Dendritic cell treated with granulocyte-macrophage colony-stimulating factor and Interleukin-4, amounts not matched to agents 40 ng/mL and 50 ng/mL, for 4 days (primary cell): ENCODE results near the gene GSTT2B.
"Not testable (repeated sequence)": the region's sequence is repeated elsewhere in the genome, so short reads cannot be mapped to it uniquely, and the experiment has no call there.

Experiments
- H3K27ac Mint-ChIP-seq: one replicate; pipeline ENCODE4 v1.8.0; 2022; ENCODE audit warnings: mild to moderate bottlenecking, mixed read lengths
- H3K27me3 Mint-ChIP-seq: one replicate; pipeline ENCODE4 v1.8.0; 2022; ENCODE audit warnings: mild to moderate bottlenecking, mixed read lengths
- H3K36me3 Mint-ChIP-seq: one replicate; pipeline ENCODE4 v1.8.0; 2022; ENCODE audit warnings: low read depth, mixed read lengths
- H3K4me1 Mint-ChIP-seq: one replicate; pipeline ENCODE4 v1.8.0; 2022; ENCODE audit warnings: low read depth, mixed read lengths
- H3K4me3 Mint-ChIP-seq: one replicate; pipeline ENCODE4 v1.8.0; 2022; ENCODE audit warnings: mild to moderate bottlenecking, moderate library complexity, mixed read lengths
- H3K9me3 Mint-ChIP-seq: one replicate; pipeline ENCODE4 v1.8.0; 2022; ENCODE audit warnings: mixed read lengths
- intact Hi-C: fragments of 100-400 bp; cut with micrococcal nuclease; formaldehyde crosslinking; loops from one replicate; pipeline ENCODE4 v1.15.0; 2022

GSTT2B gene

GRCh38 chr22:23911318-23911980 is 49.5 kb downstream of the GSTT2B start:
- Mint-ChIP-seq H3K27me3 (no peaks in the 10 kb centered on the region), H3K4me3 (no peak overlapping the region)
- intact Hi-C loops: loop anchor here (5.0 to 10.0 kb wide), 3 partner anchors 54 to 127 kb away; partner anchors contain the start of genes DDT, SLC2A11 and SMARCB1

GRCh38 chr22:23910496-23911190 is 50.4 kb downstream of the GSTT2B start:
- H3K36me3 Mint-ChIP-seq: peaks cover 6% of the 10 kb centered on the region

More at GRCh38 chr22:23911318-23911980, 49.5 kb downstream of the GSTT2B start:
- peaks cover 8% of the 10 kb centered on the region for H3K36me3 Mint-ChIP-seq
- H3K9me3 Mint-ChIP-seq: no peaks in the 10 kb centered on the region
- no peak overlapping the region for H3K27ac Mint-ChIP-seq
- H3K4me1 Mint-ChIP-seq: peaks cover 24% of the 10 kb centered on the region

GRCh38 chr22:23909296-23909898 is 51.6 kb downstream of the GSTT2B start:
- Mint-ChIP-seq H3K4me1 (peaks cover 10% of the 10 kb centered on the region), H3K27me3 (peaks cover 1% of the 10 kb centered on the region), H3K36me3 (peaks cover 6% of the 10 kb centered on the region), H3K9me3 (no peaks in the 10 kb centered on the region), H3K4me3 (no peak overlapping the region), H3K27ac (no peak overlapping the region)
- intact Hi-C loops: no loop called here

More at GRCh38 chr22:23910496-23911190, 50.4 kb downstream of the GSTT2B start:
- intact Hi-C loops: loop anchor here (5.0 to 10.0 kb wide), 3 partner anchors 53 to 126 kb away; partner anchors contain the start of genes DDT, SLC2A11 and SMARCB1
- no peaks in the 10 kb centered on the region for H3K9me3 Mint-ChIP-seq
- no peak overlapping the region for H3K4me3 Mint-ChIP-seq
- no peak overlapping the region for H3K27ac Mint-ChIP-seq
- H3K27me3 Mint-ChIP-seq: no peaks in the 10 kb centered on the region
- peaks cover 22% of the 10 kb centered on the region for H3K4me1 Mint-ChIP-seq

GRCh38 chr22:23908587-23909205 is 52.3 kb downstream of the GSTT2B start:
- intact Hi-C loops: no loop called here
- Mint-ChIP-seq H3K36me3 (peaks cover 3% of the 10 kb centered on the region), H3K4me3 (no peak overlapping the region), H3K27me3 (peaks cover 1% of the 10 kb centered on the region), H3K4me1 (peaks cover 8% of the 10 kb centered on the region), H3K27ac (no peak overlapping the region), H3K9me3 (no peaks in the 10 kb centered on the region)

- H3K27me3 Mint-ChIP-seq, H3K4me3 Mint-ChIP-seq, H3K9me3 Mint-ChIP-seq, H3K4me1 Mint-ChIP-seq, H3K27ac Mint-ChIP-seq, intact Hi-C loops, H3K36me3 Mint-ChIP-seq: not testable (repeated sequence)
These were observed 53.6 kb downstream of the GSTT2B start for GRCh38 chr22:23907423-23907822.
